Measurements from ENCODE around the gene CDC42BPB. TPM values are rescaled to one million over a fixed set of nuclear protein-coding genes. Genes with fewer than 3 reads are reported as not detected.

CDC42BPB gene
- total and polyA plus RNA-seq, 12 donors = 41.1 to 108 (median 77.4) TPM

GRCh38 chr14:102932484-102933248 is 124.7 kb downstream of the CDC42BPB start:
- 87 to 94% (median 89%) methylated on average over 15 to 26 of the region's 26 CpGs for WGBS, 4 donors
- peaks cover 22% of the 10 kb centered on the region for H3K27me3 ChIP-seq
- peaks cover 22 to 28% of the 10 kb centered on the region in 2 donors for H3K4me1 ChIP-seq (replicated peaks in 1 of 2)
- TF ChIP-seq CTCF (IDR thresholded peaks at IDR 0.05) = no peak
- TF ChIP-seq POLR2A (IDR thresholded peaks at IDR 0.05) = no peak
- no peak overlapping the region for H3K27ac ChIP-seq
- intact Hi-C loops (cut with DNase I) = no loop called here
- H3K36me3 ChIP-seq (replicated peaks in 1 of 2) = peaks cover 0 to 20% of the 10 kb centered on the region in 2 donors
- H3K4me3 ChIP-seq = no peak overlapping the region
- no peaks in the 10 kb centered on the region for H3K9me3 ChIP-seq (replicated peaks in 1 of 3)
- no peak for DNase-seq

GRCh38 chr14:102931580-102932285 is 125.6 kb downstream of the CDC42BPB start:
- peaks cover 0 to 12% of the 10 kb centered on the region in 2 donors for H3K36me3 ChIP-seq (replicated peaks in 1 of 2)
- peak overlapping the region in 1 of 5 donors; percentile 5 for H3K27ac ChIP-seq
- no peak overlapping the region for H3K4me3 ChIP-seq
- H3K9me3 ChIP-seq (replicated peaks in 1 of 3) = no peaks in the 10 kb centered on the region
- WGBS, 4 donors = 84 to 92% (median 89%) methylated on average over 5 to 12 of the region's 12 CpGs
- peaks cover 22% of the 10 kb centered on the region for H3K27me3 ChIP-seq
- intact Hi-C loops (cut with DNase I) = no loop called here
- H3K4me1 ChIP-seq (replicated peaks in 1 of 2) = peaks cover 22 to 28% of the 10 kb centered on the region in 2 donors
- no peak for DNase-seq
- TF ChIP-seq CTCF (IDR thresholded peaks at IDR 0.05) (no peak), POLR2A (IDR thresholded peaks at IDR 0.05) (no peak)

GRCh38 chr14:102930753-102931579 is 126.4 kb downstream of the CDC42BPB start:
- peaks cover 22 to 28% of the 10 kb centered on the region in 2 donors for H3K4me1 ChIP-seq (replicated peaks in 1 of 2)
- H3K4me3 ChIP-seq = no peak overlapping the region
- H3K27me3 ChIP-seq = peaks cover 22% of the 10 kb centered on the region
- intact Hi-C loops (cut with DNase I) = no loop called here
- H3K9me3 ChIP-seq (replicated peaks in 1 of 3) = no peaks in the 10 kb centered on the region
- H3K27ac ChIP-seq = no peak overlapping the region
- H3K36me3 ChIP-seq (replicated peaks in 1 of 2) = peaks cover 0 to 12% of the 10 kb centered on the region in 2 donors
- DNase-seq = peak in 6 of 7 donors; percentile 54 to 78 (median 63)
- no peak for TF ChIP-seq CTCF (IDR thresholded peaks at IDR 0.05)
- 53 to 77% (median 56%) methylated on average over 19 to 34 of the region's 34 CpGs for WGBS, 4 donors
